HG03108 (cell line): Measurements from ENCODE around the gene APCDD1.
"Not testable (repeated sequence)": the region's sequence is repeated elsewhere in the genome, so short reads cannot be mapped to it uniquely, and the experiment has no call there.

Experiments
- ATAC-seq: cut with Tn5 transposase; IDR thresholded peaks from one replicate; pipeline ENCODE4 v1.9.1; 2021; ENCODE audit warnings: moderate library complexity; ENCODE audit not compliant: unreplicated experiment

The APCDD1 gene

GRCh38 chr18:10487154-10487553, 32.7 kb downstream of the APCDD1 start:
- ATAC-seq, result no peak

GRCh38 chr18:10488017-10488416, 33.6 kb downstream of the APCDD1 start:
- no peak for ATAC-seq

- ATAC-seq, result peak; percentile 99
Measured at GRCh38 chr18:10490401-10491165, 36.1 kb downstream of the APCDD1 start.

GRCh38 chr18:10495936-10496335, 41.5 kb downstream of the APCDD1 start:
- ATAC-seq, result no peak

- no peak for ATAC-seq
Measured at GRCh38 chr18:10497206-10497749, 42.8 kb downstream of the APCDD1 start.

- no peak for ATAC-seq
Measured at GRCh38 chr18:10499230-10499629, 44.8 kb downstream of the APCDD1 start.

- no peak for ATAC-seq
Measured at GRCh38 chr18:10500038-10500437, 45.6 kb downstream of the APCDD1 start.

GRCh38 chr18:10504723-10505122, 50.3 kb downstream of the APCDD1 start:
- ATAC-seq, result no peak

- ATAC-seq, result not testable (repeated sequence)
Measured at GRCh38 chr18:10505892-10506291, 51.5 kb downstream of the APCDD1 start.

GRCh38 chr18:10508591-10508990, 54.2 kb downstream of the APCDD1 start:
- ATAC-seq, result no peak

GRCh38 chr18:10511236-10511635, 56.8 kb downstream of the APCDD1 start:
- ATAC-seq, result no peak

- ATAC-seq, result no peak
Measured at GRCh38 chr18:10514082-10514481, 59.6 kb downstream of the APCDD1 start.

GRCh38 chr18:10514601-10515000, 60.2 kb downstream of the APCDD1 start:
- no peak for ATAC-seq

GRCh38 chr18:10515456-10515855, 61.0 kb downstream of the APCDD1 start:
- no peak for ATAC-seq

- no peak for ATAC-seq
Measured at GRCh38 chr18:10516078-10516477, 61.6 kb downstream of the APCDD1 start.

- no peak for ATAC-seq
Measured at GRCh38 chr18:10518595-10519255, 64.3 kb downstream of the APCDD1 start.

GRCh38 chr18:10519366-10519765, 64.9 kb downstream of the APCDD1 start:
- no peak for ATAC-seq

- peak; percentile 70 for ATAC-seq
Measured at GRCh38 chr18:10519999-10520935, 65.8 kb downstream of the APCDD1 start.

GRCh38 chr18:10521566-10521965, 67.1 kb downstream of the APCDD1 start:
- no peak for ATAC-seq

- ATAC-seq, result no peak
Measured at GRCh38 chr18:10522574-10522973, 68.1 kb downstream of the APCDD1 start.

- ATAC-seq, result no peak
Measured at GRCh38 chr18:10523544-10523943, 69.1 kb downstream of the APCDD1 start.
